Ovary (tissue), 3 donors: ENCODE measurements around the gene TPRKB.
"Not testable (repeated sequence)": the region's sequence is repeated elsewhere in the genome, so short reads cannot be mapped to it uniquely, and the experiment has no call there.

ENCODE experiments used
- EP300 ChIP-seq: sonication (generic); formaldehyde crosslinking; IDR thresholded peaks from one replicate; pipeline ENCODE4 v1.6.1; 2017; ENCODE audit warnings: antibody characterized with exemption
- TF ChIP-seq, protein P1 (sequence below), 3 donors: fragments of 450-650 bp in 2 of 3; fragments of 200-600 bp in 1 of 3; IDR thresholded peaks; one replicate each; pipeline versions ENCODE4 v1.5.1 to v1.8.0; 2016 to 2022; ENCODE audit warnings: antibody characterized with exemption in 3 of 3, mild to moderate bottlenecking in 1 of 3
- donor health status: DM: no; HTN: no; CAD: no.

DNA sequence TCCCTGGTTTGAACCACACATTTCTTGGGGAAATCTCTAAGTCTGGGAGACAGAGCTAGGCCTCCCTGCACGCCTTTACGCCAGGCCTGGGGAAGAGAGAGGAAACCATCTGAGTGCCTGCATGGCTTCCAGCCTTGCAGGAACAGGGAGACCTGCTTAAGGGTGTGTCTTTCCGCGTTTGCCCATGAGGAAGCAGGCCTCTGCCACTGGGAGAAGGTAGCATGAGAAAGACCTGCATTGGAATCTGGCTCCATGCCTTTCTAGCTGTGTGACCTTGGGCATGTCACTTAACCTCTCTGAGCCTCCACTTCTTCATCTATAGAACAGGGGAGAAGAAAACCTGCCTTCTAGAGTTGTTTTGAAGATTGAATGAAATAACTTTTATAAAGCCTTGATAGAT is 19.4 kb downstream of the TPRKB start:
- not testable (repeated sequence) for TF ChIP-seq EP300
- TF ChIP-seq, protein P1, sequence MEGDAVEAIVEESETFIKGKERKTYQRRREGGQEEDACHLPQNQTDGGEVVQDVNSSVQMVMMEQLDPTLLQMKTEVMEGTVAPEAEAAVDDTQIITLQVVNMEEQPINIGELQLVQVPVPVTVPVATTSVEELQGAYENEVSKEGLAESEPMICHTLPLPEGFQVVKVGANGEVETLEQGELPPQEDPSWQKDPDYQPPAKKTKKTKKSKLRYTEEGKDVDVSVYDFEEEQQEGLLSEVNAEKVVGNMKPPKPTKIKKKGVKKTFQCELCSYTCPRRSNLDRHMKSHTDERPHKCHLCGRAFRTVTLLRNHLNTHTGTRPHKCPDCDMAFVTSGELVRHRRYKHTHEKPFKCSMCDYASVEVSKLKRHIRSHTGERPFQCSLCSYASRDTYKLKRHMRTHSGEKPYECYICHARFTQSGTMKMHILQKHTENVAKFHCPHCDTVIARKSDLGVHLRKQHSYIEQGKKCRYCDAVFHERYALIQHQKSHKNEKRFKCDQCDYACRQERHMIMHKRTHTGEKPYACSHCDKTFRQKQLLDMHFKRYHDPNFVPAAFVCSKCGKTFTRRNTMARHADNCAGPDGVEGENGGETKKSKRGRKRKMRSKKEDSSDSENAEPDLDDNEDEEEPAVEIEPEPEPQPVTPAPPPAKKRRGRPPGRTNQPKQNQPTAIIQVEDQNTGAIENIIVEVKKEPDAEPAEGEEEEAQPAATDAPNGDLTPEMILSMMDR (IDR thresholded peaks at IDR 0.05) = not testable (repeated sequence)
